SK-N-SH (cell line): ENCODE measurements around the gene EFEMP2. TPM values are rescaled to one million over a fixed set of nuclear protein-coding genes. Genes with fewer than 3 reads are reported as not detected.

Experiments
- CTCF ChIA-PET: fragments of 300-600, 350-600 bp; formaldehyde crosslinking; extraction: SDS; loops from one replicate; lab custom pipeline; 2021; lab: Yijun Ruan, JAX
- POLR2A ChIA-PET: fragments of 350-600 bp; sonication (Branson Sonifier 250); formaldehyde crosslinking; extraction: SDS; loops from one replicate; lab custom pipeline; 2020; ENCODE audit warnings: antibody characterized with exemption, inconsistent platforms; lab: Yijun Ruan, JAX
- DNase-seq: peaks from one replicate; pipeline ENCODE4 v3.0.0; 2012
- H2AFZ ChIP-seq: fragments of 200-600 bp; sonication (generic); 2 replicates; pipeline ENCODE4 v1.8.1; 2016; ENCODE audit warnings: antibody characterized with exemption, mild to moderate bottlenecking, low read depth
- H3F3A ChIP-seq: fragments of 200-600 bp; sonication (generic); replicated peaks from 2 replicates; pipeline ENCODE3; 2016; ENCODE audit warnings: antibody characterized with exemption, mild to moderate bottlenecking; ENCODE audit not compliant: insufficient read depth
- H3K27ac ChIP-seq, 2 experiments: fragments of 200-500 bp in 1 of 2; fragments of 200-600 bp in 1 of 2; sonication (Bioruptor generic) in 1 of 2; sonication (generic), shearing (Covaris generic) in 1 of 2; 2 replicates each; pipeline versions ENCODE4 v1.5.1 to v1.6.1; 2014 to 2016; ENCODE audit warnings: low read depth in 2 of 2, inconsistent platforms in 1 of 2, low read length in 1 of 2, mild to moderate bottlenecking in 1 of 2, mixed read lengths in 1 of 2
- H3K27me3 ChIP-seq: fragments of 200-600 bp; sonication (generic), shearing (Covaris generic); 2 replicates; pipeline ENCODE4 v1.6.1; 2016; ENCODE audit warnings: mixed run types; ENCODE audit not compliant: insufficient read depth
- H3K36me3 ChIP-seq, 2 experiments: fragments of 200-500 bp in 1 of 2; fragments of 200-600 bp in 1 of 2; sonication (Bioruptor generic) in 1 of 2; sonication (generic) in 1 of 2; replicated peaks in 1 of 2; 2 replicates each; pipeline versions ENCODE3 to v1.5.1; 2014 to 2016; ENCODE audit warnings: low read length in 1 of 2, mild to moderate bottlenecking in 1 of 2; ENCODE audit not compliant: insufficient read depth in 2 of 2, control insufficient read depth in 1 of 2
- H3K4me1 ChIP-seq, 2 experiments: fragments of 200-500 bp in 1 of 2; fragments of 200-600 bp in 1 of 2; sonication (Bioruptor generic) in 1 of 2; sonication (generic), shearing (Covaris generic) in 1 of 2; 2 replicates each; pipeline versions ENCODE4 v1.5.1 to v1.6.1; 2014 to 2016; ENCODE audit warnings: low read depth in 1 of 2, low read length in 1 of 2, mixed run types in 1 of 2; ENCODE audit not compliant: insufficient read depth in 2 of 2, control insufficient read depth in 1 of 2
- H3K4me2 ChIP-seq: fragments of 200-600 bp; sonication (generic), shearing (Covaris generic); 2 replicates; pipeline ENCODE4 v1.6.1; 2017; ENCODE audit warnings: mixed run types
- H3K4me3 ChIP-seq, 2 experiments: fragments of 200-500 bp in 1 of 2; fragments of 200-600 bp in 1 of 2; sonication (Bioruptor generic) in 1 of 2; sonication (generic), shearing (Covaris generic) in 1 of 2; 2 replicates each; pipeline versions ENCODE4 v1.5.1 to v1.8.1; 2014 to 2016; ENCODE audit warnings: low read depth in 2 of 2, inconsistent platforms in 1 of 2, low read length in 1 of 2, mild to moderate bottlenecking in 1 of 2, mixed read lengths in 1 of 2, moderate library complexity in 1 of 2
- H3K79me2 ChIP-seq: fragments of 200-600 bp; sonication (generic); 2 replicates; pipeline ENCODE4 v1.8.1; 2017; ENCODE audit warnings: mild to moderate bottlenecking; ENCODE audit not compliant: insufficient read depth
- H3K9ac ChIP-seq: fragments of 200-600 bp; sonication (generic); 2 replicates; pipeline ENCODE4 v1.6.1; 2017; ENCODE audit warnings: mixed run types
- H3K9me2 ChIP-seq: fragments of 200-600 bp; sonication (generic); 2 replicates; pipeline ENCODE4 v1.6.1; 2017; ENCODE audit warnings: mixed run types
- H3K9me3 ChIP-seq: fragments of 200-600 bp; sonication (generic); 2 replicates; pipeline ENCODE4 v1.6.1; 2017; ENCODE audit warnings: mixed run types, mild to moderate bottlenecking, moderate library complexity
- H4K20me1 ChIP-seq: fragments of 200-600 bp; sonication (generic); 2 replicates; pipeline ENCODE4 v1.6.1; 2017; ENCODE audit warnings: mild to moderate bottlenecking, mixed run types; ENCODE audit not compliant: insufficient read depth
- CHD2 ChIP-seq: fragments of 150-350 bp; IDR thresholded peaks from 2 replicates; pipeline ENCODE4 v1.6.1; 2018; ENCODE audit warnings: low read length; ENCODE audit not compliant: partially characterized antibody
- ELF1 ChIP-seq: IDR thresholded peaks from 2 replicates; pipeline ENCODE4 v1.4.0; 2012
- GATA2 ChIP-seq: sonication (generic); formaldehyde crosslinking; IDR thresholded peaks from 2 replicates; pipeline ENCODE4 v1.5.0; 2020; ENCODE audit warnings: mild to moderate bottlenecking, missing genetic modification reagents
- JUND ChIP-seq: IDR thresholded peaks from 2 replicates; pipeline ENCODE4 v1.4.0; 2012
- POLR2AphosphoS5 ChIP-seq: IDR thresholded peaks from 2 replicates; pipeline ENCODE4 v1.6.1; 2012; ENCODE audit warnings: low read depth, low read length
- WGBS: methylation state at CpG from one replicate; pipeline ENCODE4 v1.1.6; 2017; ENCODE audit warnings: low lambda C conversion rate; 5-methylcytosine and 5-hydroxymethylcytosine counted together
- polyA plus RNA-seq, 3 experiments: library from polyadenylated mRNA; depleted of rRNA; stranded (reverse); fragments of >200 nt; gene quantifications; 2 replicates each; pipeline ENCODE4 v1.2.3, GENCODE V29; 2012
- TF ChIP-seq, protein P1 (sequence below): IDR thresholded peaks from 2 replicates; pipeline ENCODE4 v1.4.0; 2012; ENCODE audit warnings: low read depth, borderline replicate concordance
- TF ChIP-seq, protein P2 (sequence below): fragments of 200-600 bp; sonication (generic); IDR thresholded peaks from 2 replicates; pipeline ENCODE4 v1.6.1; 2017; ENCODE audit warnings: antibody characterized with exemption, mild to moderate bottlenecking, moderate library complexity

The EFEMP2 gene
- polyA plus RNA-seq, 1 of the 3 experiments (the other 2 are of a cell fraction): 203 TPM

GRCh38 chr11:65851083-65851579 is 21.5 kb downstream of the EFEMP2 start:
- H3K9ac ChIP-seq: no peak overlapping the region
- H3K4me1 ChIP-seq: peaks cover 0 to 16% of the 10 kb centered on the region in 2 experiments; a peak in 2 of 4 replicates
- peaks cover 58% of the 10 kb centered on the region for H3F3A ChIP-seq
- peaks cover 27% of the 10 kb centered on the region for H3K79me2 ChIP-seq
- H3K36me3 ChIP-seq: peaks cover 38 to 49% of the 10 kb centered on the region in 2 experiments
- no peak overlapping the region for H3K4me2 ChIP-seq
- DNase-seq: peak; percentile 76
- no peaks in the 10 kb centered on the region for H3K27me3 ChIP-seq
- H3K4me3 ChIP-seq: no peak overlapping the region
- H3K9me2 ChIP-seq: no peaks in the 10 kb centered on the region
- 87% methylated on average over 7 of the region's 14 CpGs for WGBS
- peaks cover 41% of the 10 kb centered on the region for H4K20me1 ChIP-seq
- H3K27ac ChIP-seq: no peak overlapping the region
- TF ChIP-seq POLR2AphosphoS5 (peak; percentile 47), ELF1 (peak; percentile 16; the same call in 1 of the 2 replicates)
- TF ChIP-seq, protein P1, sequence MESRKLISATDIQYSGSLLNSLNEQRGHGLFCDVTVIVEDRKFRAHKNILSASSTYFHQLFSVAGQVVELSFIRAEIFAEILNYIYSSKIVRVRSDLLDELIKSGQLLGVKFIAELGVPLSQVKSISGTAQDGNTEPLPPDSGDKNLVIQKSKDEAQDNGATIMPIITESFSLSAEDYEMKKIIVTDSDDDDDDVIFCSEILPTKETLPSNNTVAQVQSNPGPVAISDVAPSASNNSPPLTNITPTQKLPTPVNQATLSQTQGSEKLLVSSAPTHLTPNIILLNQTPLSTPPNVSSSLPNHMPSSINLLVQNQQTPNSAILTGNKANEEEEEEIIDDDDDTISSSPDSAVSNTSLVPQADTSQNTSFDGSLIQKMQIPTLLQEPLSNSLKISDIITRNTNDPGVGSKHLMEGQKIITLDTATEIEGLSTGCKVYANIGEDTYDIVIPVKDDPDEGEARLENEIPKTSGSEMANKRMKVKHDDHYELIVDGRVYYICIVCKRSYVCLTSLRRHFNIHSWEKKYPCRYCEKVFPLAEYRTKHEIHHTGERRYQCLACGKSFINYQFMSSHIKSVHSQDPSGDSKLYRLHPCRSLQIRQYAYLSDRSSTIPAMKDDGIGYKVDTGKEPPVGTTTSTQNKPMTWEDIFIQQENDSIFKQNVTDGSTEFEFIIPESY: no peak
- TF ChIP-seq, protein P2, sequence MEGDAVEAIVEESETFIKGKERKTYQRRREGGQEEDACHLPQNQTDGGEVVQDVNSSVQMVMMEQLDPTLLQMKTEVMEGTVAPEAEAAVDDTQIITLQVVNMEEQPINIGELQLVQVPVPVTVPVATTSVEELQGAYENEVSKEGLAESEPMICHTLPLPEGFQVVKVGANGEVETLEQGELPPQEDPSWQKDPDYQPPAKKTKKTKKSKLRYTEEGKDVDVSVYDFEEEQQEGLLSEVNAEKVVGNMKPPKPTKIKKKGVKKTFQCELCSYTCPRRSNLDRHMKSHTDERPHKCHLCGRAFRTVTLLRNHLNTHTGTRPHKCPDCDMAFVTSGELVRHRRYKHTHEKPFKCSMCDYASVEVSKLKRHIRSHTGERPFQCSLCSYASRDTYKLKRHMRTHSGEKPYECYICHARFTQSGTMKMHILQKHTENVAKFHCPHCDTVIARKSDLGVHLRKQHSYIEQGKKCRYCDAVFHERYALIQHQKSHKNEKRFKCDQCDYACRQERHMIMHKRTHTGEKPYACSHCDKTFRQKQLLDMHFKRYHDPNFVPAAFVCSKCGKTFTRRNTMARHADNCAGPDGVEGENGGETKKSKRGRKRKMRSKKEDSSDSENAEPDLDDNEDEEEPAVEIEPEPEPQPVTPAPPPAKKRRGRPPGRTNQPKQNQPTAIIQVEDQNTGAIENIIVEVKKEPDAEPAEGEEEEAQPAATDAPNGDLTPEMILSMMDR: peak; percentile 61
- no peaks in the 10 kb centered on the region for H3K9me3 ChIP-seq
- ChIA-PET CTCF (interaction anchor here (0.7 to 5.3 kb wide), 16 partner anchors 9 to 198 kb away, joined by 3 to 30 read pairs (median 4); partner anchors contain the start of genes FIBP, KAT5, MUS81 and SNX32), POLR2A (interaction anchor here (0.9 to 1.8 kb wide), 5 partner anchors 8 to 131 kb away, joined by 3 to 5 read pairs (median 4); partner anchors contain the start of gene RNASEH2C)
- H2AFZ ChIP-seq: no peak overlapping the region

DNA sequence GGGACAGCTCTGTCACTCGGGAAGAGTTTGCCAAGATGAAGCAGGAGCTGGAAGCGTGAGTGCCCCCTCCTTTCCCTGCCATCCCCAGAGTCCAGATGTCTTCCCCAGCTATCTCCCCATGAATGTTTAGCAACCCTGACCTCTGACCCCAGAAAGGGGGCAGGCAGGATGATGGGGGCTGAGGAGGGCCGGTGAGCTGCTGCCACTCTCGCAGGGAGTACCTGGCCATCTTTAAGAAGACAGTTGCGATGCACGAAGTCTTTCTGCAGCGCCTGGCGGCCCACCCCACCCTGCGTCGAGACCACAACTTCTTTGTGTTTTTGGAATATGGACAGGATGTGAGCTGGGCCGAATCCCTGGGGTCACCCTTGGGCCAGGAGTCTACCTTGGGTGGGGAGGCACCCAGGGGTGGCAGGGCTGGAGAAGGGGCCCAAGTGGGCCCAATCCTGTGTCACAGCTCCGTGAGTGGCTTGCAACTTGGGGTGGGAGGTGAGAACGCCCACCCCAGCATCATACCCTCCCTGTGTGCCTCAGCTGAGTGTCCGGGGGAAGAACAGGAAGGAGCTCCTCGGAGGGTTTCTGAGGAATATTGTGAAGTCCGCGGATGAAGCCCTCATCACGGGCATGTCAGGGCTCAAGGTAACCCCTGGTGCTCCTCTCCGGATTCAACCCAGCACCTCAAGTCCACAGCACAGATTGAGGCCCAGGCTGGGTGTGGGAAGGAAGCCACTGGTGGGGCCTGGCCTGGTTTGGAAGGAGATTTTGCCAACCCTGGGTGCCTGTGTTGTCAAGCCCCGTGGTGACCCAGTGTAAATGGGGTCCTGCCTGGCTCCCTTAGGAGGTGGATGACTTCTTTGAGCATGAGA is 22.1 kb downstream of the EFEMP2 start:
- H3K4me1 ChIP-seq: peaks cover 0 to 9% of the 10 kb centered on the region in 2 experiments; a peak in 1 of 4 replicates
- H3K27me3 ChIP-seq: no peaks in the 10 kb centered on the region
- H2AFZ ChIP-seq: no peak overlapping the region
- no peak overlapping the region for H3K9ac ChIP-seq
- peaks cover 31 to 42% of the 10 kb centered on the region in 2 experiments for H3K36me3 ChIP-seq
- no peaks in the 10 kb centered on the region for H3K9me3 ChIP-seq
- H3K4me2 ChIP-seq: no peak overlapping the region
- peaks cover 53% of the 10 kb centered on the region for H3F3A ChIP-seq
- H3K79me2 ChIP-seq: peaks cover 20% of the 10 kb centered on the region
- ChIA-PET POLR2A (interaction anchor here (0.6 to 2.7 kb wide), 9 partner anchors 9 to 235 kb away, joined by 3 to 13 read pairs (median 3); partner anchors contain the start of genes MUS81, PCNX3, RNASEH2C and SNX32), CTCF (interaction anchor here (0.6 to 5.3 kb wide), 17 partner anchors 8 to 203 kb away, joined by 3 to 30 read pairs (median 4); partner anchors contain the start of genes FIBP, KAT5, MUS81 and SNX32)
- 79% methylated on average over 14 of the region's 20 CpGs for WGBS
- no peak for TF ChIP-seq CHD2
- no peak for TF ChIP-seq GATA2 (CRISPR knock-in tag)
- 0 out of 2 replicates have a peak, but pooled peaks have one; percentile 2 for TF ChIP-seq JUND
- H3K9me2 ChIP-seq: no peaks in the 10 kb centered on the region
- no peak overlapping the region for H3K27ac ChIP-seq
- H4K20me1 ChIP-seq: peaks cover 35% of the 10 kb centered on the region
- peak; percentile 35 for DNase-seq
- H3K4me3 ChIP-seq: no peak overlapping the region
